Measurements from ENCODE around the gene MAMDC2. TPM values are rescaled to one million over a fixed set of nuclear protein-coding genes. Genes with fewer than 3 reads are reported as not detected.
A peak's percentile ranks its signal among the peaks of the same experiment; 100 is the strongest.

The MAMDC2 gene
- total RNA-seq, 1 donor from 2014 or later, result 0.48 TPM

GRCh38 chr9:70101265-70101664 is 57.6 kb downstream of the MAMDC2 start:
- DNase-seq (ENCODE audit: low spot score) (no peak), ATAC-seq (no peak)

DNA sequence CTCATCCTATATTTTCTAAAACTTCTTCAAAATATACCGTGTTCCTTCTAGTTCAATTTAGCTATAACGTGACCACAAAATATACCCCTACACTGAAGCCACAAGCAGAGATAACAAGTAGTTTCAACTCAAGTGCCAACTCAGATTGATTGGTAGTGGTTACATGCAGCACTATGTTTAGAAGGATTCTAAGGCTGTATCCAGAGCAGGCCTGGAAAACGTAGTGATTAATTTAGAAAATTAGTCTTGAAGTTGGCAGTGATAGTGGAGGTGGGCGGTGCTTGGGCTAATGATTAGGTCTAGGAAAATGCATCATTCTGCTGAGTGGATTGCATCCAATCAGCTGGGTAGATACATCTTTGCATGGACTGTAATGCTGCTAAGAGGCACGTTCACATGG is 61.5 kb downstream of the MAMDC2 start:
- ATAC-seq, result no peak
- no peak for DNase-seq (ENCODE audit: low spot score)

- ATAC-seq, result no peak
- DNase-seq (ENCODE audit: low spot score), result no peak
Observed at GRCh38 chr9:70106571-70106970, 62.9 kb downstream of the MAMDC2 start.

DNA sequence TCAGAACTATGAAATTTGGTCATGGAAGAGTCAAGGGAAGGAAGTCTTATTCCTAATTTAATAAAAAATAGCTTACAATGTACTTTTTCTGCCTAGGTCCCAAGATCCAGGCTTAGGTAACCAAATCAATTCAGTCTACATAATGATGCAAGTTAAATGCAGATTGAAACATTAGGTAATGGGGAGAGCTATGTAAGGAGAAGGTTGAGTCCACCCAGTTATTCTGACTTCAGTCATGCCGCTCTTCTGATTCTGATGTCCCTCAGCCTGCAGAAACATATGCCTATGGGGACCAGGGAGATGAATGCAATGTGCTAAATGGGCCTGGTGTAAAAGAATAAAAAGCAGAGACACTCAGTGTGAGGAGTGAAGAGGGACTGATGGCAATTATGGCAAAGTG is 63.9 kb downstream of the MAMDC2 start:
- no peak for DNase-seq (ENCODE audit: low spot score)
- ATAC-seq, result no peak

DNA sequence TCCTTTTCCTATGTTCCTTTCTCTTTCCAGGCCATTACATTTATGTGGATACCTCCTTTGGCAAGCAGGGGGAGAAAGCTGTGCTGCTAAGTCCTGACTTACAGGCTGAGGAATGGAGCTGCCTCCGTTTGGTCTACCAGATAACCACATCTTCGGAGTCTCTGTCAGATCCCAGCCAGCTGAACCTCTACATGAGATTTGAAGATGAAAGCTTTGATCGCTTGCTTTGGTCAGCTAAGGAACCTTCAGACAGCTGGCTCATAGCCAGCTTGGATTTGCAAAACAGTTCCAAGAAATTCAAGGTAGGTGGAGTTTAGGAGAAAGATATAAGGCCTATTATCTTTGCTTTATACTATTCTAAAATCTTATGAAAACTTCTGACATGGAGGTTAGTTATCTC is 64.5 kb downstream of the MAMDC2 start:
- no peak for ATAC-seq
- no peak for DNase-seq (ENCODE audit: low spot score)

DNA sequence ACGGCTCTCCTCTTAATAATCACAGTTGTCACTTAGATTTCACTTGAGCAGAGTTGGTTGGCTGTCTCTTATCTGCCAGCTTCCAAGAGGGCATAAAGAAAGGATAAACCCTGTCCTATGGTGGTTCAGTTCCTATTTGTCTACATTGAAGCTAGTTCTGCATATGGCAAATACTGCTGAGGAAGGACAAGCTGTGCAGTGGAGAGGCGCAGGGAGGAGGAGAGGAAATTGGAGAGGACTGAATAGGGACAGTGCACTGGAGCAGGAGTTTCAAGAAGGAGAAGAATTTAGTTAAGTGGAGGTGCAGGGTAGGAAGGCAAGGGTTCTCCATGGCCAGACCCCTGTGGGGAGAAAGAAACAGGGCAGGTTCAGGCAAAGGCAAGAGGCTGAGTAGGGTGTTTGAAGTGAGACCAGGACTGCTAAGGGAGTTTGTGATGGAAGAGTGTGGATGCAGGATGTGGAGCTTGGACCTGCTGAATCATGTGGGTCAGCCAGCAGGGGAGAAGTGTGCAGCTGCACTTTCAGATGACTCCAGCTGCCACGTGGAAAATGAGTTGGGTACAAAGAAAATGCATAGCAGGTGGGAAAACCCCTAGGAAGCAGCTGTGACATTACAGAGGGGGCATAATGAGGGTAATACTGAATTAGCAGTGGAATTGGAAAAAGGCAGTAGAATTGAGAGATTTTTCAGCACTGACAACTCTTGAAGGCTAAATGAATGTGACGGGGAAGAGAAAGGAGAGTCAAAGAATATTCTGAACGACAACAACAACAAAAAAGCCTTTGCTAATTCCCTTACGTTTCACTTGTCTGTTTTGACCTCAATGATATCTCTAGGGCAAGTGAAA is 66.8 kb downstream of the MAMDC2 start:
- ATAC-seq (no peak), DNase-seq (ENCODE audit: low spot score) (no peak)

DNA sequence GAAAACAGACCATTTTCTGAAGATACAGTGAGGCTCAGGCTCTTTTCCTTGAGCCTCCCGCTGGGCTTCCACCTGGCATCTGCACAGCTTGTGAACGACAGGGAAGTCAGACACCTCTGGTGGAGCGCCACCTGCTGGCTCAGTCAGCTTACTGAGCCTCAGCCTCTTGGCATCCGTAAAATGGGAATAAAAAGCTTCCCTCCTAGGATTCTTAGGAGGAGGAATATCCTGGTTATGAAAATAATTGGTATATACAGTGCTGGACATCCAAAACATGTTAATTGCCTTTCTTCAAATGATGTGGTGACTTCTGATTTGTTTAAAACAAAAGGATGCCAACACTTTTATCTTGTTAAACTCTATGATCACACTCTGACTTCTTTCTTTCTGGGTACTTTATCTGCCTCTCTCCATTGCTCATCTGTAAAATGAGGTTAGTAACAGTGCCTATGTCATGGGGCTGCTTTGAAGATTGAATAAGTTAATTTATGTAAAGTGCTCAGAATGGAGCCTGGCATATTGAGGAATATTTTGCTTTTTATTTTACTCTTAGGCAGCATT is 67.5 kb downstream of the MAMDC2 start:
- peak; percentile 69 for DNase-seq (ENCODE audit: low spot score)

DNA sequence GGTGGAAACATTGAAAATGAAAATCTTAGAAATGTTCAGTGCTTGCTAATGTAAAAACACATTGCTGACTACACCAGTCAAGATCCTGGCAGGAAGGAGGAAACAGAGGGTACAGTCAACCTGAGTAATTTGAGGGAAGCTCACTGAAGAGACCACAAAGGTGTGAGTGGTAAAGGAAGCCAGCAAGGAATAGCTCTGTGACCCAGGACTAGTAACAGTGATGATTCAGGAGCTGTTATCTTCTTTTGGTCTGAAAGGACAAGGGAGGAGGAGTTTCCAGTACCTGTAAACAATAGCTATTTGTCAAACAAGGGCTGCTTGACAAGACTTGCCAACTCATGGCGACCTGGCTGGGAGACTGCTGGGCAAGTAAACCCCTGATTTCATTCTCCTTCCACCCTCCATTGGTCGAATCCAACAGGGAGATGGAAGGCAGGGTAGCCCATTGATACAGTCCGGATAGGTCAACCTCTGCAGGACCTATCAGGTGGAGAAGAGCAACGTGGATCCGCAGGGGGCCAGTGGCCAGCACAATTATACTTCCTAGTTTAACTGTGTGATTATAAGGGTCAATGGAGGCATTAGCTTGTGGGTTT is 68.1 kb downstream of the MAMDC2 start:
- DNase-seq (ENCODE audit: low spot score) (no peak), ATAC-seq (no peak)

More for the DNA sequence above, 67.5 kb downstream of the MAMDC2 start:
- ATAC-seq, result peak; percentile 93

DNA sequence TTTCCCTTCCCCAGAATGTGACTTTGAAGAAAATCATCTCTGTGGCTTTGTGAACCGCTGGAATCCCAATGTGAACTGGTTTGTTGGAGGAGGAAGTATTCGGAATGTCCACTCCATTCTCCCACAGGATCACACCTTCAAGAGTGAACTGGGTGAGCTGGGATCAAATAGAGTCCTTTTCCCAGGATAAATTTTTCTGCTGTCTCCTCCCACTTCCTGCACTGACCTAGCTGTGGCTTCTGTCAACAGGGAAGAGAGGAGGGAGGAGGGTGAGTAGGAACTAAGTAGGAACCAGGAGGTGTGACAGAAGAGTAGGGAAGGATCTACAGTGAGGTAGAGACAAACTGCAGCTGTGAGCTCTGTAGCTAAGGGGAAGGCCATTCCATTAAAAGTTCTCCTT is 69.3 kb downstream of the MAMDC2 start:
- DNase-seq (ENCODE audit: low spot score), result no peak
- no peak for ATAC-seq

- peak; percentile 87 for ATAC-seq
- DNase-seq (ENCODE audit: low spot score), result peak; percentile 57
Observed at GRCh38 chr9:70113403-70114022, 69.9 kb downstream of the MAMDC2 start.

DNA sequence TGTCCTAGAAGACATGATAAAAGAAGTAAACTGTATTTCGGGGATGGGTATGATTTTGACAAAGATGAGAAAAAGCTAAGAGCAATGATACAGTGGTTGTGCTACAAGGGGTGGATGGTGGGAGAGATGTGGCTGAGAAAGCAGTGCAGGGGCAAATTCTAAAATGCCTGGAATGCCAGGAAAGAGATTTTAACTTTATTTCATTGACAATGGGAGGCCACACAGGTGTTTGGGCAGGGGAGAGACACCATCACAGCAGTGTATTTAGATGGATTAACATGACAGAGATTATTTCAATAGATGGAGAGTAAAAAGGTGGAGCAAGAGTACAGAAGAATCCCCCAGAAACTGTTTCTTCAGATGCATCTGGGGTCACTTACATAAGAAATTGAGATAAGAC is 71.2 kb downstream of the MAMDC2 start:
- ATAC-seq, result no peak
- no peak for DNase-seq (ENCODE audit: low spot score)

DNA sequence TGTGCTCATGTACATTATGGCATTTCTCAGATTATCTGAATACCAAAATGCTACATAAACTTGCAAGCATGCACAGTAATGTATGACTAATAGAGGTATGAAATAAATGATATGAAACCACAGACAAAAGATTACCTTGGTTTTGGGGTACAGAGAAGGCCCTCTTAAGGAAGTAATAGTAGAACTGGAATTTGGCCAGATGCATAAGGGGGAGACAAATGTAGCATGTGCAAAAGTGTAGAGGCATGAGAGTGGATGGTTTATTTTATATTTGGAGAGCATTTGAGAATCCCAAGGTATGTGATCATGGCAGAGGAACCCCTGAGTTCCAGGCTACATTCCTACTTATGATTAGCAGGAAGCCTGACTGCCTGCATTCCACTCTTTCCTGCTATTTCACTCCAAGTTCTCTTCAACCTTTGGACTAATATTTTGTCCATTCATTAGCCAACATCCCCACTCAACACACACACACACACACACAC is 74.2 kb downstream of the MAMDC2 start:
- no peak for DNase-seq (ENCODE audit: low spot score)
- no peak for ATAC-seq

DNA sequence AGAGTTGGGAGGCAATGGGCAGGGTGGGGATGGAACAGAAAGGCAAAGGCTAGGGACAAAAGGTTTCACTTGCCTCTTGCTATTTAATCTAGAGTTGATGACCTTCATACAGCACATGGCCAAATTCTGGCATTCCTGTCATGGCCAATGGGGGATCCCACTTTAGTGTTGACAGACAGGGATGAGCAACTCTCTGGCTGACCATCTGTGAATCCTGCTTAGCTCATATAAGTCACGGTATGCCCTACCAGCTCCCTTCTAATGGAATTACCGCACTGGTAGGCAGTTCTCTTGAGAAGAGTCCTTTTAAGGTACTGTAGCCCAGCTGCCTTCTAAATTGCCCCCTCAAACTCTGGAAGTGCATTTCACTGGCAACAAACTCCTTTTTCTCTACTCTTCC is 76.1 kb downstream of the MAMDC2 start:
- DNase-seq (ENCODE audit: low spot score) (no peak), ATAC-seq (no peak)

- ATAC-seq (peak; percentile 53), DNase-seq (ENCODE audit: low spot score) (no peak)
Observed at GRCh38 chr9:70120834-70121510, 77.3 kb downstream of the MAMDC2 start.

GRCh38 chr9:70121818-70122436 is 78.3 kb downstream of the MAMDC2 start:
- no peak for ATAC-seq

GRCh38 chr9:70123695-70124094 is 80.0 kb downstream of the MAMDC2 start:
- ATAC-seq (no peak), DNase-seq (ENCODE audit: low spot score) (no peak)

More at GRCh38 chr9:70121818-70122436, 78.3 kb downstream of the MAMDC2 start:
- DNase-seq (ENCODE audit: low spot score), result no peak

DNA sequence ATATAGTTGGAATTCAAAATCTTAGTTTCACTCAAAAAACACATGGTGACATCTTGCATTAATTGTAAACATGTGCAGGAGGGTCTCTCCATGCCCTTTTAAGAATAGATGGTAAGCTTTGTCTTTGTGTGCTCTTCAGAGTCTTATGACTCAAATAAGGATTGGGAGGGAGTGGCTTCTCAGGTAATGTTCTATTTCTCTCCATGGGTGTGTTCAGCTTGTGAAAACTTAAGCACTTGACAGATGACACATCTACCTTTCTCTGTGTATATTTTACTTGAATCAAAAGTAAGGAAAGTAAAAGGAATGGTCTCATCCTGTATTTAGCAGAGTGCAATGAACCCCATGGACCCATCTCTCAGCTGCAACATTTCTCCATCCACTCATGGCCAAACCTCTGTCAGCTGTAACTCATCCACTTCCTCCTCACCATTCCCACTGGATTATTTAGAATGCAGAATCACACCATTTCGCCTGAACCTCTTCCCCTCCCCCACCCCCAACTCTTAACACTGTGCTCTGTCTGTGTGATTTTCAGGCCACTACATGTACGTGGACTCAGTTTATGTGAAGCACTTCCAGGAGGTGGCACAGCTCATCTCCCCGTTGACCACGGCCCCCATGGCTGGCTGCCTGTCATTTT is 82.1 kb downstream of the MAMDC2 start:
- DNase-seq (ENCODE audit: low spot score) (no peak), ATAC-seq (no peak)

DNA sequence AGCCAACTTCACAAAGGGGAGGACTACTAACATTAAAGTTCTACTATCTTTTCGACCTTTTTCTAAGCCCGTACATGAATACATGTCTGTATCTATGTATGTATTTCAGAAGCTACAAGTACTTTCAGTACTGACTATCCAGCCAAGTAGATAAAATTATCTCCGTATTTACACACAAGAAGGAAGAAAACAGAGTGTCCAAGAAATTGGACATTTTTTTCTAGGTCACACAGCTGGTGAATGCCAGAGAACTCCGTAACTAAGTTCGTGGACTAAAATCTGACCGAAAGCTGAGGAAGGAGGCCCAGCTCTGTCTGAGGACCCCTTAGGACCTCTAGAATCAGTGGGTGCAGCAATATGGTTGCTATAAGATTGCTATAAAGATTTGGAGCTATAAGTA is 83.4 kb downstream of the MAMDC2 start:
- no peak for DNase-seq (ENCODE audit: low spot score)
- no peak for ATAC-seq

DNA sequence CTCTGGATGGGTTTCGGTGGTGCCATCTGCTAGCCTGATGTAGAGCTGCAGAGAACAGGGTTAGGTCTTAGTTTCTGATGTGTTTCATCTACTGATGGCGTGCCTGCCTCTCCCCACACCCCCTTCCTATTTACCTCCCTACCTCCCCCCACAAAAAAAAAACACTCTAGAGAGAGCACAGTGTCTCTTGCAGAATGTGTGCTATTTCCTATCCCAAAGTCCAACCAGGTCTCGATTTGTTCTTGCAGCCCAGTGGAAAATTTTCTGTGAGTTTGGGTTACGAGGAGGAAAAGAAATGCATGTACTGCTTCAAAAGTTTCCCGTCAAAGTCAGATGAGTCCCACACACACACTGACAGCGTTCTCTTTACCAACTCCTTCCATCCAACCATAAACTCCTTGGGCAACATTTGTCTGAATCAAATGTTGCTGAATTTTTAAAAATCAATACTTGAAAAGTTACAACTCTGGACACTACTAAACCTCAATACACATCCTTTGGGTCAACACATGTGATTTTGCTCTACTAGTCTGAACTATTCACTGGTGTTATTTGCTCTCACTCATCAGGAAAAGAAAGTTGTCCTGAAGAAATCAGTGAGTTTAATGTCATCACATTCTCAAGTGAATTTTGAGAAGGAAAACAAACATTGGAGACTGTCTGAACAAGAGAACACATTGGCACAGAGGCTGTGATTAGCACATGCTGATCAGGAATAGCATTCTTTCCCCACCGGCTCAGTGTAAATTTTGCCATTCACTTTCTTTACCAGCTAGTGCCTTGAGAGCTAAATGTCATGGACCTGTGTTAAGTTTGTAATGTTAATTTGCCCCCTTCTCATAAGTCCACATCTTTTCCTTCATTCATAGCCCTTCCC is 84.1 kb downstream of the MAMDC2 start:
- DNase-seq (ENCODE audit: low spot score), result no peak
- no peak for ATAC-seq

Data from left lobe of liver (tissue), 2 donors.